GM12878 (cell line): Measurements from ENCODE around the gene DAO. TPM values are rescaled to one million over a fixed set of nuclear protein-coding genes. Genes with fewer than 3 reads are reported as not detected.

Experiments used
- ATAC-seq: fragments of 200-7000 bp; cut with Tn5 transposase; 3 replicates; pipeline ENCODE4 v1.9.1; 2020; ENCODE audit warnings: mild to moderate bottlenecking, moderate library complexity
- BruUV-seq: library from RNA; stranded (reverse); fragments of 400-500 nt; replicated peaks from 2 replicates; lab custom pipeline; 2021; lab: Mats Ljungman, UMichigan
- CTCF ChIA-PET: fragments of 300-600 bp; sonication (Branson Sonifier 250); formaldehyde crosslinking; extraction: SDS; loops from one replicate; lab custom pipeline; 2021; ENCODE audit warnings: inconsistent platforms; lab: Yijun Ruan, JAX
- POLR2A ChIA-PET: fragments of 350-600 bp; formaldehyde crosslinking; extraction: SDS; loops from one replicate; lab custom pipeline; 2021; ENCODE audit warnings: inconsistent platforms; lab: Charles Lee
- RAD21 ChIA-PET: fragments of 300-600 bp; sonication (Branson Sonifier 250); formaldehyde crosslinking; loops from one replicate; lab custom pipeline; 2023; ENCODE audit warnings: antibody characterized with exemption; ENCODE audit not compliant: unreplicated experiment; lab: Charles Lee
- SMC1A ChIA-PET: fragments of 300-600 bp; sonication (Branson Sonifier 250); formaldehyde crosslinking; loops from one replicate; lab custom pipeline; 2023; ENCODE audit not compliant: unreplicated experiment, uncharacterized antibody; lab: Charles Lee
- DNase-seq: peaks from one replicate; pipeline ENCODE4 v3.0.0-alpha.2; 2011; ENCODE audit warnings: low read depth, low spot score
- FAIRE-seq: peaks from 3 replicates; lab custom pipeline; 2011; peaks lifted over from hg19 to GRCh38; lab: Jason Lieb, UNC
- H2AFZ ChIP-seq: 2 replicates; pipeline ENCODE4 v1.6.0; 2011; ENCODE audit warnings: low read depth, low read length, control low read depth; ENCODE audit not compliant: control insufficient read depth
- H3K27ac ChIP-seq: 2 replicates; pipeline ENCODE4 v1.5.1; 2011; ENCODE audit warnings: control low read depth; ENCODE audit not compliant: control insufficient read depth, insufficient read depth
- H3K27me3 ChIP-seq, 2 experiments: replicated peaks in 1 of 2; 2 replicates each; pipeline versions ENCODE4 v1.6.0 to v1.6.1; 2011; ENCODE audit warnings: low read length in 1 of 2; ENCODE audit not compliant: control insufficient read depth in 2 of 2, insufficient read depth in 2 of 2
- H3K36me3 ChIP-seq, 2 experiments: 2 replicates each; pipeline ENCODE4 v1.5.1; 2011; ENCODE audit warnings: low read length in 1 of 2; ENCODE audit not compliant: control insufficient read depth in 2 of 2, insufficient read depth in 2 of 2
- H3K4me1 ChIP-seq: 2 replicates; pipeline ENCODE4 v1.6.1; 2011; ENCODE audit warnings: mild to moderate bottlenecking, low read length, moderate library complexity, mixed read lengths; ENCODE audit not compliant: control insufficient read depth, insufficient read depth
- H3K4me2 ChIP-seq: 2 replicates; pipeline ENCODE4 v1.6.0; 2011; ENCODE audit warnings: control low read depth; ENCODE audit not compliant: control insufficient read depth, insufficient read depth
- H3K4me3 ChIP-seq: fragments of 200-600 bp; sonication (generic); 2 replicates; pipeline ENCODE4 v1.5.1; 2016
- H3K79me2 ChIP-seq: 2 replicates; pipeline ENCODE4 v1.6.0; 2011; ENCODE audit warnings: low read length; ENCODE audit not compliant: control insufficient read depth, insufficient read depth
- H3K9ac ChIP-seq: 2 replicates; pipeline ENCODE4 v1.8.0; 2011; ENCODE audit warnings: low read length, control low read depth, mixed read lengths; ENCODE audit not compliant: control insufficient read depth, insufficient read depth
- H3K9me3 ChIP-seq: replicated peaks from 3 replicates; pipeline ENCODE4 v1.5.1; 2011; ENCODE audit warnings: mild to moderate bottlenecking, low read length; ENCODE audit not compliant: control insufficient read depth, insufficient read depth
- H4K20me1 ChIP-seq: 2 replicates; pipeline ENCODE4 v1.6.0; 2011; ENCODE audit not compliant: control insufficient read depth, insufficient read depth
- NFIC ChIP-seq: IDR thresholded peaks from 2 replicates; pipeline ENCODE4 v1.6.1; 2012; ENCODE audit warnings: low read depth, mild to moderate bottlenecking, inconsistent platforms, low read length, moderate library complexity
- NR2C2 ChIP-seq: IDR thresholded peaks from 2 replicates; pipeline ENCODE4 v1.6.1; 2011; ENCODE audit warnings: borderline replicate concordance, low read depth; ENCODE audit not compliant: control insufficient read depth, insufficient read length
- WGBS: methylation state at CpG from one replicate; pipeline ENCODE4 v1.1.6; 2016; ENCODE audit warnings: low lambda C conversion rate; ENCODE audit not compliant: insufficient replicate concordance, insufficient coverage; ENCODE audit errors: missing lambda C conversion rate; 5-methylcytosine and 5-hydroxymethylcytosine counted together
- in situ Hi-C: fragments of 300-500 bp; cut with MboI; formaldehyde crosslinking; loops from 9 replicates; pipeline ENCODE4 v1.14.3; 2018; ENCODE audit warnings: mixed read lengths
- intact Hi-C: fragments of 100-400 bp; cut with micrococcal nuclease; formaldehyde crosslinking; loops from one replicate; pipeline ENCODE4 v1.14.2; 2022; ENCODE audit not compliant: unreplicated experiment
- polyA plus RNA-seq, 11 experiments: library from polyadenylated mRNA; depleted of rRNA in 4 of 11; unstranded in 6 of 11; stranded (reverse) in 5 of 11; fragments of >200 nt; fragmentation: Nextera tagmentation in 4 of 11; fragmentation: Illumina TruSeq in 1 of 11; extraction: Ambion mirVana in 4 of 11; extraction: Trizol in 1 of 11; gene quantifications; 1 replicate in 1 of 11; 2 replicates in 10 of 11; pipeline versions ENCODE4 v1.2.1 to v1.2.3, GENCODE V29; 2011 to 2016; ENCODE audit warnings: inconsistent platforms in 2 of 11, missing spikeins in 2 of 11, low read depth in 1 of 11
- total RNA-seq, 4 experiments: library from RNA; depleted of rRNA in 3 of 4; stranded (reverse); fragments of >200 nt in 3 of 4; fragmentation: Illumina TruSeq in 1 of 4; extraction: Trizol in 1 of 4; gene quantifications; 2 replicates each; pipeline versions ENCODE4 v1.2.1 to v1.2.3, GENCODE V29; 2013 to 2021
- TF ChIP-seq, protein P1 (sequence below): fragments of 450-650 bp; conservative IDR thresholded peaks from 2 replicates; pipeline ENCODE4 v1.6.1; 2017; ENCODE audit warnings: mild to moderate bottlenecking, moderate library complexity
- TF ChIP-seq, protein P2 (sequence below): IDR thresholded peaks from 2 replicates; pipeline ENCODE4 v1.6.1; 2011; ENCODE audit warnings: borderline replicate concordance, low read depth, mild to moderate bottlenecking, moderate library complexity, low read length; ENCODE audit not compliant: insufficient read depth, poor library complexity, severe bottlenecking
- TF ChIP-seq, protein P3 (sequence below), 3 experiments: IDR thresholded peaks in 2 of 3; conservative IDR thresholded peaks in 1 of 3; 2 replicates each; pipeline ENCODE4 v1.5.1; 2011; ENCODE audit warnings: low read depth in 3 of 3, low read length in 3 of 3, mild to moderate bottlenecking in 3 of 3, control low read depth in 2 of 3, moderate library complexity in 2 of 3, inconsistent platforms in 1 of 3, mixed read lengths in 1 of 3; ENCODE audit not compliant: control insufficient read depth in 2 of 3, insufficient read depth in 1 of 3; ENCODE audit errors: extremely low read depth in 1 of 3

DAO gene
- total and polyA plus RNA-seq, 10 of the 15 experiments (the other 5 are each of a cell fraction or from before 2014, with no cell fraction given) = 0.15 TPM; not detected in 9

GRCh38 chr12:108895220-108895802 lies 15.4 kb downstream of the DAO start:
- Histone ChIP-seq H2AFZ (no peak overlapping the region), H3K9me3 (no peaks in the 10 kb centered on the region; the same call in 2 of the 3 replicates), H3K4me2 (no peak overlapping the region), H3K4me3 (no peak overlapping the region), H3K36me3 (no peaks in the 10 kb centered on the region), H3K9ac (no peak overlapping the region), H4K20me1 (no peaks in the 10 kb centered on the region), H3K27ac (no peak overlapping the region), H3K4me1 (no peaks in the 10 kb centered on the region), H3K27me3 (no peaks in the 10 kb centered on the region; a peak in 3 of 4 replicates), H3K79me2 (no peaks in the 10 kb centered on the region)
- in situ Hi-C loops = no loop called here
- CTCF ChIA-PET = no interaction called here
- POLR2A ChIA-PET = no interaction called here
- SMC1A ChIA-PET = no interaction called here
- no peak for ATAC-seq
- no TSS peak for BruUV-seq
- WGBS = 59% methylated on average over 5 of the region's 5 CpGs
- TF ChIP-seq, protein P1, sequence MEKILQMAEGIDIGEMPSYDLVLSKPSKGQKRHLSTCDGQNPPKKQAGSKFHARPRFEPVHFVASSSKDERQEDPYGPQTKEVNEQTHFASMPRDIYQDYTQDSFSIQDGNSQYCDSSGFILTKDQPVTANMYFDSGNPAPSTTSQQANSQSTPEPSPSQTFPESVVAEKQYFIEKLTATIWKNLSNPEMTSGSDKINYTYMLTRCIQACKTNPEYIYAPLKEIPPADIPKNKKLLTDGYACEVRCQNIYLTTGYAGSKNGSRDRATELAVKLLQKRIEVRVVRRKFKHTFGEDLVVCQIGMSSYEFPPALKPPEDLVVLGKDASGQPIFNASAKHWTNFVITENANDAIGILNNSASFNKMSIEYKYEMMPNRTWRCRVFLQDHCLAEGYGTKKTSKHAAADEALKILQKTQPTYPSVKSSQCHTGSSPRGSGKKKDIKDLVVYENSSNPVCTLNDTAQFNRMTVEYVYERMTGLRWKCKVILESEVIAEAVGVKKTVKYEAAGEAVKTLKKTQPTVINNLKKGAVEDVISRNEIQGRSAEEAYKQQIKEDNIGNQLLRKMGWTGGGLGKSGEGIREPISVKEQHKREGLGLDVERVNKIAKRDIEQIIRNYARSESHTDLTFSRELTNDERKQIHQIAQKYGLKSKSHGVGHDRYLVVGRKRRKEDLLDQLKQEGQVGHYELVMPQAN = no peak
- TF ChIP-seq, protein P2, sequence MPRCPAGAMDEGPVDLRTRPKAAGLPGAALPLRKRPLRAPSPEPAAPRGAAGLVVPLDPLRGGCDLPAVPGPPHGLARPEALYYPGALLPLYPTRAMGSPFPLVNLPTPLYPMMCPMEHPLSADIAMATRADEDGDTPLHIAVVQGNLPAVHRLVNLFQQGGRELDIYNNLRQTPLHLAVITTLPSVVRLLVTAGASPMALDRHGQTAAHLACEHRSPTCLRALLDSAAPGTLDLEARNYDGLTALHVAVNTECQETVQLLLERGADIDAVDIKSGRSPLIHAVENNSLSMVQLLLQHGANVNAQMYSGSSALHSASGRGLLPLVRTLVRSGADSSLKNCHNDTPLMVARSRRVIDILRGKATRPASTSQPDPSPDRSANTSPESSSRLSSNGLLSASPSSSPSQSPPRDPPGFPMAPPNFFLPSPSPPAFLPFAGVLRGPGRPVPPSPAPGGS = peak; percentile 84
- TF ChIP-seq NR2C2 (peak; percentile 55), NFIC (no peak)
- TF ChIP-seq, protein P3, sequence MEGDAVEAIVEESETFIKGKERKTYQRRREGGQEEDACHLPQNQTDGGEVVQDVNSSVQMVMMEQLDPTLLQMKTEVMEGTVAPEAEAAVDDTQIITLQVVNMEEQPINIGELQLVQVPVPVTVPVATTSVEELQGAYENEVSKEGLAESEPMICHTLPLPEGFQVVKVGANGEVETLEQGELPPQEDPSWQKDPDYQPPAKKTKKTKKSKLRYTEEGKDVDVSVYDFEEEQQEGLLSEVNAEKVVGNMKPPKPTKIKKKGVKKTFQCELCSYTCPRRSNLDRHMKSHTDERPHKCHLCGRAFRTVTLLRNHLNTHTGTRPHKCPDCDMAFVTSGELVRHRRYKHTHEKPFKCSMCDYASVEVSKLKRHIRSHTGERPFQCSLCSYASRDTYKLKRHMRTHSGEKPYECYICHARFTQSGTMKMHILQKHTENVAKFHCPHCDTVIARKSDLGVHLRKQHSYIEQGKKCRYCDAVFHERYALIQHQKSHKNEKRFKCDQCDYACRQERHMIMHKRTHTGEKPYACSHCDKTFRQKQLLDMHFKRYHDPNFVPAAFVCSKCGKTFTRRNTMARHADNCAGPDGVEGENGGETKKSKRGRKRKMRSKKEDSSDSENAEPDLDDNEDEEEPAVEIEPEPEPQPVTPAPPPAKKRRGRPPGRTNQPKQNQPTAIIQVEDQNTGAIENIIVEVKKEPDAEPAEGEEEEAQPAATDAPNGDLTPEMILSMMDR (IDR thresholded peaks at IDR 0.05 in 2 of 3, conservative IDR thresholded peaks at IDR 0.05 in 1 of 3; ENCODE audit: control insufficient read depth in 2 of 3, extremely low read depth in 1 of 3, insufficient read depth in 1 of 3, low read depth in 3 of 3, low read length in 3 of 3) = no peak
- intact Hi-C loops = no loop called here
- DNase-seq = no peak
- RAD21 ChIA-PET = no interaction called here
- FAIRE-seq = no peak
